AG09319 (cell line): Measurements from ENCODE around the gene PABPC1L.
"Not testable (repeated sequence)": the region's sequence is repeated elsewhere in the genome, so short reads cannot be mapped to it uniquely, and the experiment has no call there.

ENCODE experiments used
- DNase-seq: peaks from one replicate; pipeline ENCODE4 v3.0.0-alpha.2; 2010; ENCODE audit warnings: low read depth; ENCODE audit errors: extremely low read depth
- TF ChIP-seq, protein P1 (sequence below): IDR thresholded peaks from 2 replicates; pipeline ENCODE4 v1.5.1; 2011; ENCODE audit warnings: low read depth, mild to moderate bottlenecking, inconsistent platforms, low read length, moderate library complexity

PABPC1L gene

GRCh38 chr20:44909872-44910689 lies at the start of gene PABPC1L:
Gene PABPC1L (plus strand): TSS chr20:44910060. CDS start chr20:44910144, 84 bp downstream.
- TF ChIP-seq, protein P1, sequence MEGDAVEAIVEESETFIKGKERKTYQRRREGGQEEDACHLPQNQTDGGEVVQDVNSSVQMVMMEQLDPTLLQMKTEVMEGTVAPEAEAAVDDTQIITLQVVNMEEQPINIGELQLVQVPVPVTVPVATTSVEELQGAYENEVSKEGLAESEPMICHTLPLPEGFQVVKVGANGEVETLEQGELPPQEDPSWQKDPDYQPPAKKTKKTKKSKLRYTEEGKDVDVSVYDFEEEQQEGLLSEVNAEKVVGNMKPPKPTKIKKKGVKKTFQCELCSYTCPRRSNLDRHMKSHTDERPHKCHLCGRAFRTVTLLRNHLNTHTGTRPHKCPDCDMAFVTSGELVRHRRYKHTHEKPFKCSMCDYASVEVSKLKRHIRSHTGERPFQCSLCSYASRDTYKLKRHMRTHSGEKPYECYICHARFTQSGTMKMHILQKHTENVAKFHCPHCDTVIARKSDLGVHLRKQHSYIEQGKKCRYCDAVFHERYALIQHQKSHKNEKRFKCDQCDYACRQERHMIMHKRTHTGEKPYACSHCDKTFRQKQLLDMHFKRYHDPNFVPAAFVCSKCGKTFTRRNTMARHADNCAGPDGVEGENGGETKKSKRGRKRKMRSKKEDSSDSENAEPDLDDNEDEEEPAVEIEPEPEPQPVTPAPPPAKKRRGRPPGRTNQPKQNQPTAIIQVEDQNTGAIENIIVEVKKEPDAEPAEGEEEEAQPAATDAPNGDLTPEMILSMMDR: no peak
- DNase-seq: no peak

DNA sequence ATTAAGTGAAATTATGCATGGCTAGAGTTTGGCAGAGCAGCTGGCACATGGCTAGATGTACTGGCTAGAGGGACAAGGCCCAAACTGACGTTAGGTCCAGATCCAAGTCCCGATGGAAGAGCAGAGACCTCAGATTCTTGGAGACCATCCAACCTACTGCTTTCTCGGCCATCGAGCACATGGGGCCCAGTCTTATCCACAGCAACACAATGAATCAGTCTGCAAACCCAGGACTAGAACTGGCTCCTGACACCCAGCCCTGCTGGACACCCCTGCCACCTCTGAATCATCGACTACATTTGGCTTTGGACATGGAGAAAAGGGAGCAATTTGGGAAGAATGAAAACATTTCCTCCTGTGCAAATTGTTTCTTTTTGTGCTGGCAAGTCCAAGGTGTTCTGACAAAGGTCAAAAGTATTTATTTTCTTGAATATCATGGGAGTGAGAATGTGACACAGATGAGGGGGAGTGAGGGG lies 48.3 kb upstream of the PABPC1L start:
- DNase-seq: no peak
- TF ChIP-seq, protein P1: no peak

DNA sequence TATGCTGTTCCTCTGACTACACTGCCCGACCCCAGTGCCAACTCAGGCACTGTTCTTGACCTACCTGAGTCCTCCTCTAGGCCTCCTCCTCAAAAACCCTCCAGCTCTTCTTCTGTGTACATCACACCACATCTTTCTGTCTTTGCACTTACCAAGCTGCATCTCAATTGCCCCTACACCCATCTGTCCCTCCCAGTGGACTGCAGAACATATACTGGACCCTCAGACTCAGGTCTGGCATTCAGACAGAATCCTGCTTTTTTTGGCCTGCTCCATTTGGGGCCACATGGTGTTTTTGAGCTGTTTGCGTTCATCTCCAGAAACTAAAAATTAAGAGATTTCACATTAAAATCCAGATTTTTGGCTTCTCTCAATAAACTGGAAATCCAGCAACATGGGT lies 47.6 kb upstream of the PABPC1L start:
- TF ChIP-seq, protein P1: no peak
- DNase-seq: no peak

DNA sequence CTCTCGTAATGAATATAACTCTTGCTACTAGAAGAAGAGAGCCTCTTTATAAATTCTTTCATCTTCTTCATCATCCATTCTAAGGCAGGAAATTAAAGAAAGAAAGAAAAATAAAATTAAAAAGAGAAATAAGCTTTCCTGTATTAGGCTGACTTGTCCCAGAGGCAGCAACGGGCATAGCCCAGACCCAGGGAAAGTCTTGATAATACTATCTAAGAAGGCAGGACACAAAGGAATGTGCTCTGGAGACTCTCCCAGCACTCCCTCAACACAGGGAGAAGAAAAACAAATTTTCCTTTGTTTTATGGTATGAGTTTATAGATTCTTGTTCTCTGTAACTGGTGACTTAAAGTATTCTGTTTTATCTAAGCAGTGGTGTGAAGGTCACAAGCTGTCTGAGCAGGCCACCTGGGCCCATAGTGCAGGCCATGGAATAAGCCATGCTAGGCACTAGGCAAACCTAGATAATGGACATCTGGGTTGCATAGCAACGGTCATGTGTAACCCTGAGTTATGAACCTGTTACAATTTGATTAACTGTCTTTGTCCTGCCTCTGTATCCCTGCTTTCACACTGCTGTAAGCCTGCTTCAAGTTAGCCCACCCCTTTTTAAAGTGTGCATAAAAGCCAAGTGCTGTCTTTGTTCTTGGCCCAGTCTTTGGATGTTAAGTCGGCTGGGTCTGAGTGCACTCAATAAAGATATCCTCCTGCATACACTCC lies 46.3 kb upstream of the PABPC1L start:
- DNase-seq: not testable (repeated sequence)

GRCh38 chr20:44864493-44864892 lies 45.4 kb upstream of the PABPC1L start:
- DNase-seq: not testable (repeated sequence)

DNA sequence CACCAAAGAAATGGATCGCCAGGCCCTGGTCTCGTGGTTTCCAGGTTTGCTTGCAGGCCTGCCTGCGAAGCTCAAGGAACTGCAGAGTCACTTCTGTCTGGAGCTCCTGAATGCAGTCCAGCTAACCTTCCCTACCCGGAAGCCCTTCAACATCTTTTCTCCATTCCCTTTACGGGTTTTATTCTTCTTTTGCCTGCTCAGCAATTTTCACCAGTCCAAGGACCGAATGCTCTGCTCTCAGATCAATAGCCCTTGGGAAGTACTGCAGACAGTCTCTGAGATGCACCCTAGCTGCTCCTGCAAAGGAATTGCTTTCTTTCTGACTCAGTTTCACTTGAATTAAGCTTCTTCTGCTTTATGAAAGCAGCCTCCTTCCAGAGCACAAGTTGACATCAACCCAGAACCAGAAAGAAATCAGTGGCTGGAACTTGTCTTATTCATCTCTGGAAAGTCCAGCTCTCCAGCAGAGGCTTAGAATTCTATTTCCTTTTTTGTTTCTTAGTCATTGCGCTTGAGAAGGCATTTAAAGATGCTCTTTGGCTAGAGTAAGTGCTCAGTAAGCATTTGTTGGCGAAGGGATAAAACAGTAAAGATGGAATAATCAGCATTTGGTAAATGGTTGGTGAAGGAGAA lies 43.0 kb upstream of the PABPC1L start:
- TF ChIP-seq, protein P1: no peak
- no peak for DNase-seq

DNA sequence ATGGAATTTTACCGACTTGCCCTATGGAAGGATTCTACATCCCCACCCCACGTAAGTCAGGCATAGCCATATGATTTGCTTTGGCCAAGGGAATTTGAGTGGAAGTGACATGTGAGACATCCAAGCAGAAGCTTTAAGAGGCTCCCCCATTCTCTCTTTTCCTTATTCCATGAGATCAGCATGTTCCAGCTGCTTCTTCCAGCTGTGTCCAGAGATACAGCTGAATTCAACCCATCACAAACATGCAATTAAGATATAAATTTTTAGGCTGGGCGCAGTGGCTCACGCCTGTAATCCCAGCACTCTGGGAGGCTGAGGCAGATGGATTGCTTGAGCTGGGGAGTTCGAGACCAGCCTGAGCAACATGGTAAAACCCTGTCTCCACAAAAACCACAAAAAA lies 40.4 kb upstream of the PABPC1L start:
- TF ChIP-seq, protein P1: no peak
- DNase-seq: no peak

GRCh38 chr20:44882360-44882759 lies 27.5 kb upstream of the PABPC1L start:
- not testable (repeated sequence) for DNase-seq
